C4-2B (cell line): ENCODE measurements around the gene PSTPIP1.

ENCODE experiments used
- ZFX ChIP-seq: fragments of 450-650 bp; IDR thresholded peaks from 2 replicates; pipeline ENCODE4 v1.6.1; 2017
- TF ChIP-seq, protein P1 (sequence below): fragments of 450-650 bp; conservative IDR thresholded peaks from 2 replicates; pipeline ENCODE4 v1.5.1; 2017; ENCODE audit warnings: mild to moderate bottlenecking

- TF ChIP-seq, protein P1, sequence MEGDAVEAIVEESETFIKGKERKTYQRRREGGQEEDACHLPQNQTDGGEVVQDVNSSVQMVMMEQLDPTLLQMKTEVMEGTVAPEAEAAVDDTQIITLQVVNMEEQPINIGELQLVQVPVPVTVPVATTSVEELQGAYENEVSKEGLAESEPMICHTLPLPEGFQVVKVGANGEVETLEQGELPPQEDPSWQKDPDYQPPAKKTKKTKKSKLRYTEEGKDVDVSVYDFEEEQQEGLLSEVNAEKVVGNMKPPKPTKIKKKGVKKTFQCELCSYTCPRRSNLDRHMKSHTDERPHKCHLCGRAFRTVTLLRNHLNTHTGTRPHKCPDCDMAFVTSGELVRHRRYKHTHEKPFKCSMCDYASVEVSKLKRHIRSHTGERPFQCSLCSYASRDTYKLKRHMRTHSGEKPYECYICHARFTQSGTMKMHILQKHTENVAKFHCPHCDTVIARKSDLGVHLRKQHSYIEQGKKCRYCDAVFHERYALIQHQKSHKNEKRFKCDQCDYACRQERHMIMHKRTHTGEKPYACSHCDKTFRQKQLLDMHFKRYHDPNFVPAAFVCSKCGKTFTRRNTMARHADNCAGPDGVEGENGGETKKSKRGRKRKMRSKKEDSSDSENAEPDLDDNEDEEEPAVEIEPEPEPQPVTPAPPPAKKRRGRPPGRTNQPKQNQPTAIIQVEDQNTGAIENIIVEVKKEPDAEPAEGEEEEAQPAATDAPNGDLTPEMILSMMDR: no peak
- no peak for TF ChIP-seq ZFX
Observed at GRCh38 chr15:77057685-77058084, 62.8 kb downstream of the PSTPIP1 start.
